ENCODE data around the gene ZCCHC17.
A peak's percentile ranks its signal among the peaks of the same experiment; 100 is the strongest.
"Not testable (repeated sequence)": the region's sequence is repeated elsewhere in the genome, so short reads cannot be mapped to it uniquely, and the experiment has no call there.

The ZCCHC17 gene

GRCh38 chr1:31282426-31282825 lies 14.4 kb upstream of the ZCCHC17 start:
- not testable (repeated sequence) for H2AFZ ChIP-seq (ENCODE audit: low read depth, low read length); H3K9me3 ChIP-seq (ENCODE audit: low read length); H3K4me1 ChIP-seq (ENCODE audit: insufficient read depth, low read length); H3K27me3 ChIP-seq (ENCODE audit: insufficient read depth, low read length); H3K4me3 ChIP-seq (ENCODE audit: low read length)
- peaks cover 82% of the 10 kb centered on the region for H3K36me3 ChIP-seq (ENCODE audit: insufficient read depth, low read length)

DNA sequence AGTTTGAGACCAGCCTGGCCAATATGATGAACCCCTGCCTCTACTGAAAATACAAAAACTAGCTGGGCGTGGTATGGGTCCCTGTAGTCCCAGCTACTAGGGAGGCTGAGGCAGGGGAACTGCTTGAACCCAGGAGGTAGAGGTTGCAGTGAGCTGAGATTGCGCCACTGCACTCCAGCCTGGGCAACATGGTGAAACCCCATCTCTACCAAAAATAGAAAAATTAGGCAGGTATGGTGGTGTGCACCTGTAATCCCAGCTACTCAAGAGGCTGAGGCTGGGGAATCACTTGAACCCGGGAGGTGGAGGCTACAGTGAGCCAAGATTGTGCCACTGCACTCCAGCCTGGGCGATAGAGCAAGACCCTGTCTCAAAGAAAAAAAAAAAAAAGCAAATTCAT lies 9.0 kb upstream of the ZCCHC17 start:
- not testable (repeated sequence) for H3K4me1 ChIP-seq (ENCODE audit: insufficient read depth, low read length); H2AFZ ChIP-seq (ENCODE audit: low read depth, low read length); H3K27me3 ChIP-seq (ENCODE audit: insufficient read depth, low read length); H3K9me3 ChIP-seq (ENCODE audit: low read length); H3K4me3 ChIP-seq (ENCODE audit: low read length)
- peaks cover 82% of the 10 kb centered on the region for H3K36me3 ChIP-seq (ENCODE audit: insufficient read depth, low read length)

GRCh38 chr1:31289021-31289420 lies 7.8 kb upstream of the ZCCHC17 start:
- Histone ChIP-seq H3K4me1 (ENCODE audit: insufficient read depth, low read length) (no peaks in the 10 kb centered on the region), H3K27me3 (ENCODE audit: insufficient read depth, low read length) (no peaks in the 10 kb centered on the region), H3K9me3 (ENCODE audit: low read length) (no peaks in the 10 kb centered on the region), H2AFZ (ENCODE audit: low read depth, low read length) (no peak overlapping the region), H3K4me3 (ENCODE audit: low read length) (no peak overlapping the region), H3K36me3 (ENCODE audit: insufficient read depth, low read length) (peaks cover 81% of the 10 kb centered on the region)

- peaks cover 21% of the 10 kb centered on the region for H3K4me1 ChIP-seq (ENCODE audit: insufficient read depth, low read length)
- H2AFZ ChIP-seq (ENCODE audit: low read depth, low read length): no peak overlapping the region
- H3K36me3 ChIP-seq (ENCODE audit: insufficient read depth, low read length): peaks cover 35% of the 10 kb centered on the region
- peak overlapping the region; percentile 96 for H3K4me3 ChIP-seq (ENCODE audit: low read length)
- no peaks in the 10 kb centered on the region for H3K9me3 ChIP-seq (ENCODE audit: low read length)
- no peaks in the 10 kb centered on the region for H3K27me3 ChIP-seq (ENCODE audit: insufficient read depth, low read length)
These were observed 852 bp upstream of the ZCCHC17 start for GRCh38 chr1:31295874-31296485.

GRCh38 chr1:31297277-31298247 lies 730 bp downstream of the ZCCHC17 start:
- H3K9me3 ChIP-seq (ENCODE audit: low read length): no peaks in the 10 kb centered on the region
- H3K27me3 ChIP-seq (ENCODE audit: insufficient read depth, low read length): no peaks in the 10 kb centered on the region
- H3K4me3 ChIP-seq (ENCODE audit: low read length): peak overlapping the region; percentile 96
- H2AFZ ChIP-seq (ENCODE audit: low read depth, low read length): no peak overlapping the region
- peaks cover 21% of the 10 kb centered on the region for H3K4me1 ChIP-seq (ENCODE audit: insufficient read depth, low read length)
- H3K36me3 ChIP-seq (ENCODE audit: insufficient read depth, low read length): peaks cover 19% of the 10 kb centered on the region

DNA sequence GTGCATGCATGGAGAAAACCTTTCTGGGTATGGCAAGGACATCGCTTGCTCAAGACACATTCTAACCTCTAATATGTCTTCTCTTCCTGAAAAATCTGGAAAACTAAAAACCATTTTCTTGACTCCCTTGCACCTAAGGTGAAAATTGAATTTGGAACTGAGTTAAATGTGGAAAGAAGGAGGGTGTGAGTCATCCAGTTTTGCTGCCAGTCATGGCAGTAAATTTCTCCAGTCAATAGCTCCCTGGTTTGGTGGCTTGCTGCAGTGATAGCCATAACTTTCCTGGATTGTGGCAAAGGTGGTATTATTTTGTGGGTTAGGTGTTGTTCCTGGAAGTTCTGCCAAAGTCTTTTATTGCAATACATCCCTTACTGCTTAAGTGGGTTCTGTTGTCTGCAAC lies 2.5 kb downstream of the ZCCHC17 start:
- H3K4me1 ChIP-seq (ENCODE audit: insufficient read depth, low read length): peaks cover 21% of the 10 kb centered on the region
- H3K9me3 ChIP-seq (ENCODE audit: low read length): no peaks in the 10 kb centered on the region
- H3K4me3 ChIP-seq (ENCODE audit: low read length): no peak overlapping the region
- no peak overlapping the region for H2AFZ ChIP-seq (ENCODE audit: low read depth, low read length)
- no peaks in the 10 kb centered on the region for H3K27me3 ChIP-seq (ENCODE audit: insufficient read depth, low read length)
- peaks cover 10% of the 10 kb centered on the region for H3K36me3 ChIP-seq (ENCODE audit: insufficient read depth, low read length)

DNA sequence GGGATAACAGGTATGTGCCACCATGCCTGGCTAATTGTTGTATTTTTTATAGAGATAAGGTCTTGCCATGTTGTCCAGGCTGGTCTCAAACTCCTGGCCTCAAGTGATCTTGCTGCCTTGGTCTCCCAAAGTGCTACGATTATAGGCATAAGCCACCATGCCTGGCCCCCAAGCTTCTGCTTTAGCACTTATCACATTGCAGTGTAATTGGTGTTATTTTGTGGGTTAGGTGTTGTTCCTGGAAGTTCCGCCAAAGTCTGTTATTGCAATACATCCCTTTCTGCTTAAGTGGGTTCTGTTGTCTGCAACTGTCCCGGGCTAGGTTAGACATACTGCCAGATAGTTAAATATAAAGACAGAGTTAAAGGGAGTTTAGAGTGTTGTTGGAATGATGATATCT lies 3.4 kb downstream of the ZCCHC17 start:
- Histone ChIP-seq H3K36me3 (ENCODE audit: insufficient read depth, low read length) (peaks cover 6% of the 10 kb centered on the region), H3K9me3 (ENCODE audit: low read length) (no peaks in the 10 kb centered on the region), H3K4me3 (ENCODE audit: low read length) (no peak overlapping the region), H2AFZ (ENCODE audit: low read depth, low read length) (no peak overlapping the region), H3K27me3 (ENCODE audit: insufficient read depth, low read length) (no peaks in the 10 kb centered on the region), H3K4me1 (ENCODE audit: insufficient read depth, low read length) (peaks cover 20% of the 10 kb centered on the region)

DNA sequence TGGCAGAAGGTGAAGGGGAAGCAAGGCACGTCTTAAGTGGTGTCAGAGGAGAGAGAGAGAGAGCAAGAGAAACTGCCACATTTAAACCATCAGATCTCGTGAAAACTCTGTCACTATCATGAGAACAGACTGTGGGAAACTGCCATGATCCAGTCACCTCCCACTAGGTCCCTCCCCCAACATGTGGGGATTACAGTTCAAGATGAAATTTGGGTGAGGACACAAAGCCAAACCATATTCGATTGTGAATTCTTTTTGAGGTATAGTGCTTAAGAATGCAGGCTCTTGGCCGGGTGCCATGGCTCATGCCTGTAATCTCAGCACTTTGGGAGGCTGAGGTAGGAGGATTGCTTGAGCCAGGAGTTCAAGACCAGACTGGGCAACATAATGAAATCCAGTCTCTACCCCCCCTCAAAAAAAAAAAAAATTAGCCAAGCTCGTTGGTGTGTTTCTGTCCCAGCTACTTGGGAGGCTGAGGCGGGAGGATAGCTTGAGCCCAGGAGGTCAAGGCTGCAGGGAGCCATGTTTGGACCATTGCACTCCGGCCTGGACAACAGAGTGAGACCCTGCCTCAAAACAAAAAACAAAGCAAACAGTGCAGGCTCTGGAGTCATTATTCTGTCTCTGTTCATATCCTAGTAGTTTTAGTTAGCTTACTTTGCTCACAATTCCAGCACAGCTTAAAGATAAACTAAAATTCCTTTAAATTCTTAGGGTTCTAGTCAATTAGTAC lies 6.0 kb downstream of the ZCCHC17 start:
- Histone ChIP-seq H3K4me3 (ENCODE audit: low read length) (no peak overlapping the region), H3K27me3 (ENCODE audit: insufficient read depth, low read length) (no peaks in the 10 kb centered on the region), H3K4me1 (ENCODE audit: insufficient read depth, low read length) (peaks cover 7% of the 10 kb centered on the region), H2AFZ (ENCODE audit: low read depth, low read length) (no peak overlapping the region), H3K36me3 (ENCODE audit: insufficient read depth, low read length) (peaks cover 6% of the 10 kb centered on the region), H3K9me3 (ENCODE audit: low read length) (no peaks in the 10 kb centered on the region)

DNA sequence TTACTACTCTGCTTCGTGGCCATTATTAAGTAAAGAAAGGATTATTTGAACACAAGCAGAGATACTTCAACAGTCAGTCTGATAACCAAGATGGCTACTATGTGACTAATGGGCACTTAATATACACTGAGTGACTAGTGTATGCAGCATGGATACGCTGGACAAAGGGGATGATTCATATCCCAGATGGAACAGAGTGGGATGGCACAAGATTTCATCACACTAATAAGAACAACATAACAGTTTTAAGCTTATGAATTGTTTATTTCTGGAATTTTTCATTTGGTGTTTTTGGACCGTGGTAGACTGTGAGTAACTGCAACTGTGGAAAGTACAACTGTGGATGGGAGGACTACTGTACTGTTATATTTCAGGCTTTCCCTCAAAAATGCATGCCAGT lies 9.4 kb downstream of the ZCCHC17 start:
- no peak overlapping the region for H3K4me3 ChIP-seq (ENCODE audit: low read length)
- H2AFZ ChIP-seq (ENCODE audit: low read depth, low read length): no peak overlapping the region

DNA sequence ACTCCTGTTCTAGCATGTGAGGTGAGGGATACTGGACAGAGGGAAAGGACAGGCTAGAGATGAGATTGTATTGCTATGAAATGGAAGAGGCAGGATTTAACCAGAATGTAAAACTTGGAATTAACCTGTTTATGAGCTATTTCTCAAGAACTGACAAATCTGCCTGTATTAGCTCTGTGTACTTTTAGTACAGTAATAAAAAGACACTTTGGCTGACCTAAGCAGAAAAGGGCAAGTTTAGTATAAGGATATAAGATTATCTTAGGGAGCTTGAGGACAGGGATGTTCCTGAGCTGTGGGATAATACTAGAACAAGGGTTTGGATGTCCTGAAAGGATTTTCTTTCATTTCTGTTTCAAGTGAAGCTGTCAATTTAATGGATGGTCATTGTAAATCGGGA lies 11.2 kb downstream of the ZCCHC17 start:
- Histone ChIP-seq H3K4me3 (ENCODE audit: low read length) (no peak overlapping the region), H3K27me3 (ENCODE audit: insufficient read depth, low read length) (no peaks in the 10 kb centered on the region), H3K4me1 (ENCODE audit: insufficient read depth, low read length) (no peaks in the 10 kb centered on the region), H3K9me3 (ENCODE audit: low read length) (no peaks in the 10 kb centered on the region), H3K36me3 (ENCODE audit: insufficient read depth, low read length) (peaks cover 35% of the 10 kb centered on the region), H2AFZ (ENCODE audit: low read depth, low read length) (no peak overlapping the region)

More for the DNA sequence above, 9.4 kb downstream of the ZCCHC17 start:
- no peaks in the 10 kb centered on the region for H3K4me1 ChIP-seq (ENCODE audit: insufficient read depth, low read length)
- H3K36me3 ChIP-seq (ENCODE audit: insufficient read depth, low read length): peaks cover 19% of the 10 kb centered on the region
- no peaks in the 10 kb centered on the region for H3K27me3 ChIP-seq (ENCODE audit: insufficient read depth, low read length)
- no peaks in the 10 kb centered on the region for H3K9me3 ChIP-seq (ENCODE audit: low read length)

DNA sequence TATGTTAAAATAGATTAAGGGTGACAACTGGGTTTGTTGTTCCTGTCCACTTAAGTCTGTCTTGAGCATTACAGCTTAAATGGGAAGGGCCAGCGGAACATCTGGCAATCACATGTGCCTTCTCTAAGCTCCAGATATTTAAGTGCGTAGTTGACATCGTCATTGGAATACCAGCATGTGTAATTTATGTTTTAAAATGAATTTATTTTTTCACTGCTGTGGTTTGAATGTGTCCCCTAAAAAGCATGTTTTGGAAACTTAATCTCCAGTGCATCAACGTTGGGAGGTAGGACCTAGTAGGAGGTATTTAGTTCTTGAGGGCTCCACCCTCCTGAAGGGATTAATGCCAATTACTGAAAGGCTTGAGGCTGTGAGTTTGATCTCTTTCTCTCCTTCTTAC lies 13.4 kb downstream of the ZCCHC17 start:
- Histone ChIP-seq H3K4me3 (ENCODE audit: low read length) (no peak overlapping the region), H3K9me3 (ENCODE audit: low read length) (no peaks in the 10 kb centered on the region), H3K4me1 (ENCODE audit: insufficient read depth, low read length) (no peaks in the 10 kb centered on the region), H3K36me3 (ENCODE audit: insufficient read depth, low read length) (peaks cover 43% of the 10 kb centered on the region), H2AFZ (ENCODE audit: low read depth, low read length) (no peak overlapping the region), H3K27me3 (ENCODE audit: insufficient read depth, low read length) (no peaks in the 10 kb centered on the region)

DNA sequence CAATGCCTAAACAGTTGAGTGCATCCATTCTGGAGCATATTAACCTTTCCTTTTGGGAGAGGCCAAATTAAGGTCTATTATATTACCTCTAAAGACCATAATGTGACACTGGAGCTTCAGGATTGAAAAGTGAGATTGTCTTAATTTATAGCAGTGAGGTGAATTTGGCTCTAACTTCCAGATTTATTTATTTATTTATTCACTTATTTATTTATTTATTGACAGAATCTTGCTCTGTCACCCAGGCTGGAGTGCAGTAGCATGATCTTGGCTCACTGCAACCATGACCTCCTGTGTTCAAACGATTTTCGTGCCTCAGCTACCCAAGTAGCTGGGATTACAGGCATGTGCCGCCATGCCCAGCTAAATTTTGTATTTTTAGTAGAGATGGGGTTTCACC lies 19.1 kb downstream of the ZCCHC17 start:
- Histone ChIP-seq H3K9me3 (ENCODE audit: low read length) (no peaks in the 10 kb centered on the region), H3K4me1 (ENCODE audit: insufficient read depth, low read length) (no peaks in the 10 kb centered on the region), H3K36me3 (ENCODE audit: insufficient read depth, low read length) (peaks cover 72% of the 10 kb centered on the region), H2AFZ (ENCODE audit: low read depth, low read length) (no peak overlapping the region), H3K27me3 (ENCODE audit: insufficient read depth, low read length) (no peaks in the 10 kb centered on the region), H3K4me3 (ENCODE audit: low read length) (no peak overlapping the region)

DNA sequence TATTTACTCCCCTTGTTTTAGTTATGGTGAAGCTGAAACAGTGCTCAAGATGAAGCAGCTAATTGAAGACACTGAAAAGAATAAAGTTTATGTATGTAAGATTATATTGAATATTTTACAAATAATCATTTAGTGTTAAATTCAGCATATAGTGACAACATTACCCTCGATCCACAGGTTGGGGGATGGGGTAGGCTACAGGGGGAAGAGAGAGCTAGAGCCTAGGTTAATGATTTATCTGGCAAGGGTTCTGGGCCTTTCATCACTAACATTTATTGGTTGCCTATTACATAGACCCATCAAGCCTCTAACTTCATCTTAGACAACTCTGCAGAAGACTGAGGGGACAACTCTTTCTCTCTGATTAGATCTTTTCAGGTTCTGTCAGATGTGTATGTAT lies 21.3 kb downstream of the ZCCHC17 start:
- Histone ChIP-seq H3K36me3 (ENCODE audit: insufficient read depth, low read length) (peaks cover 61% of the 10 kb centered on the region), H3K27me3 (ENCODE audit: insufficient read depth, low read length) (no peaks in the 10 kb centered on the region), H3K4me3 (ENCODE audit: low read length) (no peak overlapping the region), H2AFZ (ENCODE audit: low read depth, low read length) (no peak overlapping the region), H3K4me1 (ENCODE audit: insufficient read depth, low read length) (no peaks in the 10 kb centered on the region), H3K9me3 (ENCODE audit: low read length) (no peaks in the 10 kb centered on the region)

Data from neuron (in vitro differentiated cells).